ENCODE measurements around the gene FOCAD.
A peak's percentile ranks its signal among the peaks of the same experiment; 100 is the strongest.

The FOCAD gene

GRCh38 chr9:20880271-20880670 lies 196.2 kb downstream of the FOCAD start:
- no peak for DNase-seq (ENCODE audit: low read depth)

GRCh38 chr9:20880675-20881074 lies 196.6 kb downstream of the FOCAD start:
- DNase-seq (ENCODE audit: low read depth), result no peak

- no peak for DNase-seq (ENCODE audit: low read depth)
These were observed 201.0 kb downstream of the FOCAD start for GRCh38 chr9:20884985-20885593.

GRCh38 chr9:20898885-20899554 lies 215.0 kb downstream of the FOCAD start:
- no peak for DNase-seq (ENCODE audit: low read depth)

GRCh38 chr9:20903212-20903611 lies 219.2 kb downstream of the FOCAD start:
- no peak for DNase-seq (ENCODE audit: low read depth)

- DNase-seq (ENCODE audit: low read depth), result no peak
These were observed 220.9 kb downstream of the FOCAD start for GRCh38 chr9:20904995-20905394.

GRCh38 chr9:20906326-20906725 lies 222.3 kb downstream of the FOCAD start:
- no peak for DNase-seq (ENCODE audit: low read depth)

- no peak for DNase-seq (ENCODE audit: low read depth)
These were observed 224.4 kb downstream of the FOCAD start for GRCh38 chr9:20908461-20908860.

GRCh38 chr9:20914556-20914955 lies 230.5 kb downstream of the FOCAD start:
- DNase-seq (ENCODE audit: low read depth), result no peak

- DNase-seq (ENCODE audit: low read depth), result no peak
These were observed 237.3 kb downstream of the FOCAD start for GRCh38 chr9:20921362-20921761.

- DNase-seq (ENCODE audit: low read depth), result no peak
These were observed 241.4 kb downstream of the FOCAD start for GRCh38 chr9:20925256-20926045.

- DNase-seq (ENCODE audit: low read depth), result no peak
These were observed 245.2 kb downstream of the FOCAD start for GRCh38 chr9:20929276-20929675.

GRCh38 chr9:20930836-20931235 lies 246.8 kb downstream of the FOCAD start:
- DNase-seq (ENCODE audit: low read depth), result no peak

GRCh38 chr9:20940447-20941173 lies 256.6 kb downstream of the FOCAD start:
- DNase-seq (ENCODE audit: low read depth), result no peak

- peak; percentile 36 for DNase-seq (ENCODE audit: low read depth)
These were observed 257.2 kb downstream of the FOCAD start for GRCh38 chr9:20941174-20941690.

GRCh38 chr9:20944507-20944906 lies 260.4 kb downstream of the FOCAD start:
- DNase-seq (ENCODE audit: low read depth), result no peak

- DNase-seq (ENCODE audit: low read depth), result no peak
These were observed 261.2 kb downstream of the FOCAD start for GRCh38 chr9:20945269-20945668.

- no peak for DNase-seq (ENCODE audit: low read depth)
These were observed 261.8 kb downstream of the FOCAD start for GRCh38 chr9:20945856-20946255.

GRCh38 chr9:20948703-20949102 lies 264.6 kb downstream of the FOCAD start:
- no peak for DNase-seq (ENCODE audit: low read depth)

- DNase-seq (ENCODE audit: low read depth), result no peak
These were observed 266.6 kb downstream of the FOCAD start for GRCh38 chr9:20950707-20951106.

- no peak for DNase-seq (ENCODE audit: low read depth)
These were observed 278.6 kb downstream of the FOCAD start for GRCh38 chr9:20962536-20963225.

- DNase-seq (ENCODE audit: low read depth), result no peak
These were observed 288.6 kb downstream of the FOCAD start for GRCh38 chr9:20972684-20973083.

All from GM04504 (cell line).